ENCODE results near the gene EEFSEC. TPM values are rescaled to one million over a fixed set of nuclear protein-coding genes. Genes with fewer than 3 reads are reported as not detected.

The EEFSEC gene
- total and polyA plus RNA-seq, 7 experiments from 2014 or later, result 17.3 to 31.4 (median 18.3) TPM

DNA sequence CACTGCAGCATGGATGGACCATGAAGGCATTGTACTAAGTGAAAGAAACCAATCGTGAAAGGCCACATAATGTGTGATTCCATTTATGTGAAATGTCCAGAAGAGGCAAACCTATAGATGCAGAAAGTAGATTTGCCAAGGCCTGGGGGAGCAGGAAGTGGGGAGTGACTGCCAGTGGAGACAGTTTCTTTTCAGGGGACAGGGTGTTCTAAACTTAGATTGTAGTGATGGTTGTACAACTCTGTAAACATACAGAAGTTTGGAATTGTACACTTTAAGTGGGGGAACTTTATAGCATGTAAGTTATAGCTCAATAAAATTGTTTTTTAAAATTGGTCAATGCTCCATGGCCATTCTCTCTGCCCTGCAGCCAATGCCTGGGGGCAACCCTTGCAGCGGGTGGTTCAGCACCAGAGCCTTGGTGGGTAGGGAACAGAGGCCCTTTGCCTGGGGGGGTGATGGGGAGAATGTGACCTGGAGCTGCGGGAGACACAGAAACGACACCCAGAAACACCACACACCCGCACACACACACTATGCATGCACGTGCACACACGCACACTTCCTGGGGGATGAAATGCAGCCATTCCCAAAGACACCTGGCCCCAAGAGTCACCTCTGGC, 270.4 kb downstream of the EEFSEC start:
- intact Hi-C loops (cut with micrococcal nuclease), result loop anchor here in 1 of 2 donors (10.0 kb wide), 1 partner anchor 329 kb away; no protein-coding TSS in a partner anchor

DNA sequence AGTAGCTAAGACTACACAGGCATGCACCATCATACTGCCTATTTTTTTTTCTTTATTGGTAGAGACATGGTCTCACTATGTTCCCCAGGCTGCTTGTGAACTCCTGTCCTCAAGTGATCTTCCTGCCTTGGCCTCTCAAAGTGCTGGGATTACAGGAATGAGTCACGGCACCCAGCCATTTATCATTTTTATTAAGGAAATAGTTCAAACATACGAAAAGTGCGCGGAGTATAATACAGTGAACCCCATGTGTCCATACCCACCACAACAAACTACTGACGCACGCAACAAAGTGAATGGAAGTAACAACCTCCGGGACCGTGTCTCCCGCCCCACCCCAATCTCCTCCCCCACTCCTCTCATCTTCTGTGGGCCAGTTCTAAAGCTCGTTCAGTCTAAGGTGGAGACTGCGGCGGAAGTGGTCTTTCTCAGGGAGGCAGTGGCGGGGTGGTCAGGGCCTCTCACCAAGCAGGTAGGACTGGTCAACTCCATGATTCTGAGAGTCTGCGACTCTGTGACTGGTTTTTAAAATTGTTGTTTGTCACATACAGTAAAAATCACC, 271.3 kb downstream of the EEFSEC start:
- H3K9me3 Mint-ChIP-seq, result no peaks in the 10 kb centered on the region
- DNase-seq (no peak), ATAC-seq (no peak)
- H3K27ac Mint-ChIP-seq, result peak overlapping the region in 1 of 9 donors; percentile 41
- Histone ChIP-seq H3K36me3 (ENCODE audit: control insufficient read depth in 2 of 3, insufficient read depth in 3 of 3, low read length in 3 of 3) (no peaks in the 10 kb centered on the region), H3K9me3 (ENCODE audit: control insufficient read depth in 2 of 3, low read length in 3 of 3) (no peaks in the 10 kb centered on the region), H3K4me3 (ENCODE audit: low read length) (no peak overlapping the region), H3K4me1 (ENCODE audit: control insufficient read depth in 2 of 2, insufficient read depth in 2 of 2, low read length in 2 of 2) (no peaks in the 10 kb centered on the region), H3K27ac (ENCODE audit: low read depth, low read length) (no peak overlapping the region), H3K27me3 (ENCODE audit: control insufficient read depth in 2 of 2, insufficient read depth in 2 of 2, low read length in 2 of 2) (no peaks in the 10 kb centered on the region)
- peaks cover 0 to 6% (median 0%) of the 10 kb centered on the region in 7 donors for H3K4me1 Mint-ChIP-seq
- intact Hi-C loops (cut with micrococcal nuclease), result loop anchor here in 1 of 2 donors (5.0 to 10.0 kb wide), 2 partner anchors 43 to 330 kb away; partner anchors contain the start of gene DNAJB8
- H3K4me3 Mint-ChIP-seq, result no peak overlapping the region
- ChIA-PET POLR2A (interaction anchor here (0.6 kb wide), 1 partner anchor 127 kb away, joined by 3 read pairs; no protein-coding TSS in a partner anchor), CTCF (interaction anchor here (1.7 to 3.6 kb wide), 2 partner anchors 74 to 330 kb away, joined by 4 to 21 read pairs; no protein-coding TSS in a partner anchor)
- no peaks in the 10 kb centered on the region for H3K36me3 Mint-ChIP-seq
- peaks cover 0 to 20% (median 7%) of the 10 kb centered on the region in 5 donors for H3K27me3 Mint-ChIP-seq

More for the DNA sequence above, 270.4 kb downstream of the EEFSEC start:
- Mint-ChIP-seq H3K27me3 (peaks cover 0 to 18% (median 5%) of the 10 kb centered on the region in 5 donors), H3K36me3 (peaks cover 0 to 3% (median 0%) of the 10 kb centered on the region in 5 donors), H3K4me3 (no peak overlapping the region), H3K9me3 (no peaks in the 10 kb centered on the region), H3K27ac (no peak overlapping the region), H3K4me1 (peaks cover 0 to 6% (median 0%) of the 10 kb centered on the region in 7 donors)
- H3K27me3 ChIP-seq (ENCODE audit: control insufficient read depth in 2 of 2, insufficient read depth in 2 of 2, low read length in 2 of 2), result no peaks in the 10 kb centered on the region
- H3K4me3 ChIP-seq (ENCODE audit: low read length), result no peak overlapping the region
- no peak for DNase-seq
- no peaks in the 10 kb centered on the region for H3K9me3 ChIP-seq (ENCODE audit: control insufficient read depth in 2 of 3, low read length in 3 of 3)
- ATAC-seq, result no peak
- POLR2A ChIA-PET, result no interaction called here
- CTCF ChIA-PET, result interaction anchor here (1.7 kb wide), 1 partner anchor 329 kb away, joined by 4 read pairs; no protein-coding TSS in a partner anchor
- H3K4me1 ChIP-seq (ENCODE audit: control insufficient read depth in 2 of 2, insufficient read depth in 2 of 2, low read length in 2 of 2), result no peaks in the 10 kb centered on the region
- H3K36me3 ChIP-seq (ENCODE audit: control insufficient read depth in 2 of 3, insufficient read depth in 3 of 3, low read length in 3 of 3), result no peaks in the 10 kb centered on the region
- H3K27ac ChIP-seq (ENCODE audit: low read depth, low read length), result no peak overlapping the region

- H3K27ac Mint-ChIP-seq, result no peak overlapping the region
- DNase-seq, result no peak
- no peaks in the 10 kb centered on the region for H3K9me3 Mint-ChIP-seq
- no peak overlapping the region for H3K4me3 ChIP-seq (ENCODE audit: low read length)
- ChIA-PET POLR2A (interaction anchor here (0.6 kb wide), 1 partner anchor 128 kb away, joined by 3 read pairs; no protein-coding TSS in a partner anchor), CTCF (interaction anchor here (1.7 to 3.6 kb wide), 3 partner anchors 73 to 331 kb away, joined by 4 to 21 read pairs (median 17); no protein-coding TSS in a partner anchor)
- no peak overlapping the region for H3K27ac ChIP-seq (ENCODE audit: low read depth, low read length)
- H3K27me3 ChIP-seq (ENCODE audit: control insufficient read depth in 2 of 2, insufficient read depth in 2 of 2, low read length in 2 of 2), result no peaks in the 10 kb centered on the region
- H3K4me1 ChIP-seq (ENCODE audit: control insufficient read depth in 2 of 2, insufficient read depth in 2 of 2, low read length in 2 of 2), result no peaks in the 10 kb centered on the region
- H3K4me3 Mint-ChIP-seq, result peak overlapping the region in 2 of 10 donors; percentile 21 to 60
- peaks cover 0 to 27% (median 14%) of the 10 kb centered on the region in 5 donors for H3K27me3 Mint-ChIP-seq
- no peaks in the 10 kb centered on the region for H3K9me3 ChIP-seq (ENCODE audit: control insufficient read depth in 2 of 3, low read length in 3 of 3)
- no peaks in the 10 kb centered on the region for H3K36me3 ChIP-seq (ENCODE audit: control insufficient read depth in 2 of 3, insufficient read depth in 3 of 3, low read length in 3 of 3)
- H3K4me1 Mint-ChIP-seq, result peaks cover 0 to 4% (median 0%) of the 10 kb centered on the region in 7 donors
- intact Hi-C loops (cut with micrococcal nuclease), result loop anchor here in 1 of 2 donors (5.0 to 10.0 kb wide), 2 partner anchors 42 to 330 kb away; partner anchors contain the start of gene DNAJB8
- no peaks in the 10 kb centered on the region for H3K36me3 Mint-ChIP-seq
- ATAC-seq, result no peak
Observed at GRCh38 chr3:128425142-128425845, 272.0 kb downstream of the EEFSEC start.

DNA sequence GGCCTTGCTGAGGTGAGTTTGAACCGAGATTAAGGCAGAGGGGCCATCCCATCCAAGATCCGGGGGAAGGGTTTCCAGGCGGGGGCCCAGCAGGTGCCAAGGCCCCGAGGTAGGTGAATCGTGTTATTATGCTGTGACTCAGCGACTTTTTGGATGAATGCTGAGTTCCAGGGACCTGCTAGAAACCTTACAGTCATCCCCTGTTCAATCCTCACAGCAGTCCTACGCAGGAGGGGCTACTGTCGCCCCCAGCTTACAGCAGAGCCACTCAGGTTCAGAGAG, 272.5 kb downstream of the EEFSEC start:
- no peaks in the 10 kb centered on the region for H3K9me3 Mint-ChIP-seq
- ATAC-seq (no peak), DNase-seq (no peak)
- no peaks in the 10 kb centered on the region for H3K36me3 ChIP-seq (ENCODE audit: control insufficient read depth in 2 of 3, insufficient read depth in 3 of 3, low read length in 3 of 3)
- H3K27ac ChIP-seq (ENCODE audit: low read depth, low read length), result no peak overlapping the region
- H3K27me3 Mint-ChIP-seq, result peaks cover 4 to 32% (median 19%) of the 10 kb centered on the region in 5 donors
- H3K4me1 ChIP-seq (ENCODE audit: control insufficient read depth in 2 of 2, insufficient read depth in 2 of 2, low read length in 2 of 2), result no peaks in the 10 kb centered on the region
- H3K4me3 Mint-ChIP-seq, result peak overlapping the region in 2 of 10 donors; percentile 21 to 60
- POLR2A ChIA-PET, result no interaction called here
- peaks cover 0 to 4% (median 0%) of the 10 kb centered on the region in 7 donors for H3K4me1 Mint-ChIP-seq
- intact Hi-C loops (cut with micrococcal nuclease), result loop anchor here (1.0 to 10.0 kb wide), 8 partner anchors 23 to 350 kb away; partner anchors contain the start of gene DNAJB8 (in 1 of the 2)
- no peaks in the 10 kb centered on the region for H3K9me3 ChIP-seq (ENCODE audit: control insufficient read depth in 2 of 3, low read length in 3 of 3)
- no peak overlapping the region for H3K27ac Mint-ChIP-seq
- peaks cover 0 to 3% (median 0%) of the 10 kb centered on the region in 5 donors for H3K36me3 Mint-ChIP-seq
- H3K4me3 ChIP-seq (ENCODE audit: low read length), result no peak overlapping the region
- H3K27me3 ChIP-seq (ENCODE audit: control insufficient read depth in 2 of 2, insufficient read depth in 2 of 2, low read length in 2 of 2), result no peaks in the 10 kb centered on the region
- CTCF ChIA-PET, result interaction anchor here (2.1 to 3.6 kb wide), 2 partner anchors 73 to 182 kb away, joined by 17 to 21 read pairs; no protein-coding TSS in a partner anchor

- Mint-ChIP-seq H3K36me3 (peaks cover 0 to 3% (median 0%) of the 10 kb centered on the region in 5 donors), H3K27ac (no peak overlapping the region), H3K9me3 (no peaks in the 10 kb centered on the region), H3K27me3 (peaks cover 9 to 35% (median 22%) of the 10 kb centered on the region in 5 donors), H3K4me3 (peak overlapping the region in 1 of 10 donors; percentile 19), H3K4me1 (peaks cover 0 to 4% (median 0%) of the 10 kb centered on the region in 7 donors)
- ChIA-PET CTCF (interaction anchor here (0.7 to 3.6 kb wide), 7 partner anchors 12 to 182 kb away, joined by 3 to 21 read pairs (median 4); no protein-coding TSS in a partner anchor), POLR2A (no interaction called here)
- DNase-seq (peak; percentile 23 to 81 (median 61)), ATAC-seq (peak; percentile 93)
- Histone ChIP-seq H3K9me3 (ENCODE audit: control insufficient read depth in 2 of 3, low read length in 3 of 3) (no peaks in the 10 kb centered on the region), H3K27me3 (ENCODE audit: control insufficient read depth in 2 of 2, insufficient read depth in 2 of 2, low read length in 2 of 2) (no peaks in the 10 kb centered on the region), H3K4me1 (ENCODE audit: control insufficient read depth in 2 of 2, insufficient read depth in 2 of 2, low read length in 2 of 2) (no peaks in the 10 kb centered on the region), H3K4me3 (ENCODE audit: low read length) (no peak overlapping the region), H3K36me3 (ENCODE audit: control insufficient read depth in 2 of 3, insufficient read depth in 3 of 3, low read length in 3 of 3) (no peaks in the 10 kb centered on the region), H3K27ac (ENCODE audit: low read depth, low read length) (no peak overlapping the region)
- intact Hi-C loops (cut with micrococcal nuclease), result loop anchor here (1.0 to 10.0 kb wide), 8 partner anchors 22 to 351 kb away; partner anchors contain the start of gene DNAJB8 (in 1 of the 2)
Observed at GRCh38 chr3:128426128-128426921, 273.0 kb downstream of the EEFSEC start.
